CD14-positive monocyte (primary cell): ENCODE data around the gene RGS3. TPM values are rescaled to one million over a fixed set of nuclear protein-coding genes. Genes with fewer than 3 reads are reported as not detected.
A peak's percentile ranks its signal among the peaks of the same experiment; 100 is the strongest.

Experiments used
- DNase-seq, 3 donors: peaks; one replicate each; pipeline ENCODE4 v3.0.0-alpha.2; 2011 to 2022
- H2AFZ ChIP-seq: 2 replicates; pipeline ENCODE4 v1.6.0; 2012; ENCODE audit warnings: mild to moderate bottlenecking, low read depth, low read length, inconsistent platforms; ENCODE audit not compliant: insufficient read depth, poor library complexity, severe bottlenecking
- H3K27ac ChIP-seq, 2 donors: 1 replicate in 1 of 2; 2 replicates in 1 of 2; pipeline ENCODE4 v1.5.1; 2012 to 2013; ENCODE audit warnings: low read length in 2 of 2, control low read depth in 1 of 2, inconsistent platforms in 1 of 2, low read depth in 1 of 2, mild to moderate bottlenecking in 1 of 2
- H3K27me3 ChIP-seq, 2 donors: one replicate each; pipeline versions ENCODE4 v1.6.0 to v1.6.1; 2011 to 2013; ENCODE audit warnings: low read length in 2 of 2; ENCODE audit not compliant: control insufficient read depth in 2 of 2, insufficient read depth in 2 of 2
- H3K36me3 ChIP-seq, 2 donors: replicated peaks in 1 of 2; 1 replicate in 1 of 2; 2 replicates in 1 of 2; pipeline versions ENCODE4 v1.5.1 to v1.6.1; 2012 to 2013; ENCODE audit warnings: low read length in 2 of 2, control low read depth in 1 of 2, inconsistent platforms in 1 of 2, mild to moderate bottlenecking in 1 of 2; ENCODE audit not compliant: insufficient read depth in 2 of 2, control insufficient read depth in 1 of 2
- H3K4me1 ChIP-seq, 2 donors: 1 replicate in 1 of 2; 2 replicates in 1 of 2; pipeline versions ENCODE4 v1.5.1 to v1.6.1; 2012 to 2013; ENCODE audit warnings: low read length in 2 of 2, control low read depth in 1 of 2, inconsistent platforms in 1 of 2, mild to moderate bottlenecking in 1 of 2, moderate library complexity in 1 of 2; ENCODE audit not compliant: insufficient read depth in 2 of 2, control insufficient read depth in 1 of 2
- H3K4me2 ChIP-seq: replicated peaks from 2 replicates; pipeline ENCODE3; 2012; ENCODE audit warnings: low read length, moderate library complexity, mild to moderate bottlenecking; ENCODE audit not compliant: poor library complexity, severe bottlenecking; ENCODE audit errors: extremely low read depth
- H3K4me3 ChIP-seq, 3 experiments: fragments of 200-600 bp in 1 of 3; sonication (generic) in 1 of 3; replicated peaks in 1 of 3; 1 replicate in 2 of 3; 2 replicates in 1 of 3; pipeline ENCODE4 v1.5.1; 2011 to 2013; ENCODE audit warnings: low read length in 3 of 3, mild to moderate bottlenecking in 3 of 3, control low read depth in 2 of 3, low read depth in 2 of 3, inconsistent platforms in 1 of 3, moderate library complexity in 1 of 3
- H3K79me2 ChIP-seq: 2 replicates; pipeline ENCODE4 v1.6.0; 2012; ENCODE audit warnings: mild to moderate bottlenecking, control low read depth, inconsistent platforms, low read length, moderate library complexity; ENCODE audit not compliant: insufficient read depth
- H3K9ac ChIP-seq: 2 replicates; pipeline ENCODE4 v1.6.0; 2017; ENCODE audit warnings: low read length, mild to moderate bottlenecking; ENCODE audit not compliant: insufficient read depth, poor library complexity, severe bottlenecking
- H3K9me3 ChIP-seq, 2 donors: replicated peaks in 1 of 2; 1 replicate in 1 of 2; 2 replicates in 1 of 2; pipeline versions ENCODE4 v1.5.1 to v1.6.1; 2012 to 2013; ENCODE audit warnings: low read length in 2 of 2, control low read depth in 1 of 2; ENCODE audit not compliant: control insufficient read depth in 1 of 2, insufficient read depth in 1 of 2
- H4K20me1 ChIP-seq: 2 replicates; pipeline ENCODE4 v1.6.0; 2012; ENCODE audit warnings: mild to moderate bottlenecking, low read length, control low read depth, moderate library complexity; ENCODE audit not compliant: insufficient read depth
- H3K27ac Mint-ChIP-seq, 7 donors: one replicate each; pipeline ENCODE4 v1.8.0; 2020; ENCODE audit warnings: mild to moderate bottlenecking in 7 of 7, mixed read lengths in 7 of 7, moderate library complexity in 6 of 7, inconsistent platforms in 2 of 7
- H3K27me3 Mint-ChIP-seq, 3 donors: one replicate each; pipeline ENCODE4 v1.8.0; 2021 to 2022; ENCODE audit warnings: low read depth in 3 of 3, mild to moderate bottlenecking in 3 of 3, mixed read lengths in 3 of 3, moderate library complexity in 3 of 3, inconsistent platforms in 1 of 3
- H3K36me3 Mint-ChIP-seq, 2 donors: one replicate each; pipeline ENCODE4 v1.8.0; 2020; ENCODE audit warnings: mixed read lengths in 2 of 2, inconsistent platforms in 1 of 2, mild to moderate bottlenecking in 1 of 2
- H3K4me1 Mint-ChIP-seq: one replicate; pipeline ENCODE4 v1.8.0; 2020; ENCODE audit warnings: mild to moderate bottlenecking, mixed read lengths
- H3K4me3 Mint-ChIP-seq, 2 donors: one replicate each; pipeline ENCODE4 v1.8.0; 2020; ENCODE audit warnings: mild to moderate bottlenecking in 2 of 2, mixed read lengths in 2 of 2, moderate library complexity in 1 of 2
- H3K9me3 Mint-ChIP-seq, 7 donors: one replicate each; pipeline ENCODE4 v1.8.0; 2020 to 2022; ENCODE audit warnings: mixed read lengths in 7 of 7, mild to moderate bottlenecking in 6 of 7, moderate library complexity in 6 of 7, inconsistent platforms in 2 of 7
- CTCF ChIP-seq: fragments of 200-600 bp; IDR thresholded peaks from one replicate; pipeline ENCODE4 v1.8.0; 2022; ENCODE audit warnings: antibody characterized with exemption, mild to moderate bottlenecking
- WGBS: methylation state at CpG from one replicate; pipeline ENCODE4 v1.1.5; 2013; ENCODE audit warnings: missing lambda C conversion rate; ENCODE audit not compliant: insufficient coverage; 5-methylcytosine and 5-hydroxymethylcytosine counted together
- intact Hi-C, 2 donors: fragments of 100-400 bp; cut with micrococcal nuclease; formaldehyde crosslinking; loops; one replicate each; pipeline versions ENCODE4 v1.15.0 to v1.15.1; 2023
- polyA plus RNA-seq, 3 donors: library from polyadenylated mRNA; depleted of rRNA in 1 of 3; unstranded in 2 of 3; stranded (reverse) in 1 of 3; fragments of 300-500 nt in 2 of 3; fragments of >200 nt in 1 of 3; fragmentation: Illumina TruSeq in 2 of 3; gene quantifications; 1 replicate in 2 of 3; 2 replicates in 1 of 3; pipeline ENCODE4 v1.2.3, GENCODE V29; 2012 to 2021

Gene RGS3
- polyA plus RNA-seq, 3 donors: 9.1 to 16.2 (median 15.8) TPM

GRCh38 chr9:113519426-113520108, 56.0 kb downstream of the RGS3 start:
- no peaks in the 10 kb centered on the region for H3K79me2 ChIP-seq
- no peaks in the 10 kb centered on the region for H3K27me3 ChIP-seq
- Mint-ChIP-seq H3K9me3 (no peaks in the 10 kb centered on the region), H3K4me3 (peak overlapping the region in 1 of 2 donors; percentile 6), H3K27me3 (no peaks in the 10 kb centered on the region), H3K27ac (no peak overlapping the region), H3K36me3 (peaks cover 0 to 2% of the 10 kb centered on the region in 2 donors), H3K4me1 (peaks cover 41% of the 10 kb centered on the region)
- H3K9me3 ChIP-seq: no peaks in the 10 kb centered on the region
- no peak overlapping the region for H3K9ac ChIP-seq
- no peak overlapping the region for H3K4me3 ChIP-seq
- H3K4me1 ChIP-seq: peaks cover 27 to 31% of the 10 kb centered on the region in 2 donors
- H2AFZ ChIP-seq: no peak overlapping the region
- WGBS: 100% methylated on average over 3 of the region's 3 CpGs
- H3K36me3 ChIP-seq: no peaks in the 10 kb centered on the region
- no peaks in the 10 kb centered on the region for H4K20me1 ChIP-seq
- no peak overlapping the region for H3K4me2 ChIP-seq
- intact Hi-C loops: loop anchor here in 1 of 2 donors (10.0 kb wide), 1 partner anchor 65 kb away; no protein-coding TSS in a partner anchor
- DNase-seq: no peak
- no peak overlapping the region for H3K27ac ChIP-seq
- no peak for TF ChIP-seq CTCF

GRCh38 chr9:113520109-113520642, 56.6 kb downstream of the RGS3 start:
- no peak overlapping the region for H3K27ac ChIP-seq
- WGBS: 100% methylated on average over 4 of the region's 6 CpGs
- no peaks in the 10 kb centered on the region for H3K27me3 Mint-ChIP-seq
- no peaks in the 10 kb centered on the region for H3K36me3 ChIP-seq
- peaks cover 0 to 2% of the 10 kb centered on the region in 2 donors for H3K36me3 Mint-ChIP-seq
- H3K79me2 ChIP-seq: no peaks in the 10 kb centered on the region
- DNase-seq: peak in 1 of 3 donors; percentile 26
- H3K4me3 ChIP-seq: no peak overlapping the region
- no peak for TF ChIP-seq CTCF
- H3K4me1 Mint-ChIP-seq: peaks cover 47% of the 10 kb centered on the region
- H3K9me3 Mint-ChIP-seq: no peaks in the 10 kb centered on the region
- no peak overlapping the region for H2AFZ ChIP-seq
- H3K27ac Mint-ChIP-seq: no peak overlapping the region
- no peak overlapping the region for H3K4me3 Mint-ChIP-seq
- peaks cover 33 to 38% of the 10 kb centered on the region in 2 donors for H3K4me1 ChIP-seq
- H3K9me3 ChIP-seq: no peaks in the 10 kb centered on the region
- H4K20me1 ChIP-seq: no peaks in the 10 kb centered on the region
- no peak overlapping the region for H3K4me2 ChIP-seq
- intact Hi-C loops: loop anchor here in 1 of 2 donors (10.0 kb wide), 1 partner anchor 65 kb away; no protein-coding TSS in a partner anchor
- H3K9ac ChIP-seq: no peak overlapping the region
- no peaks in the 10 kb centered on the region for H3K27me3 ChIP-seq
